Measurements from ENCODE around the gene COL4A2.

DNA sequence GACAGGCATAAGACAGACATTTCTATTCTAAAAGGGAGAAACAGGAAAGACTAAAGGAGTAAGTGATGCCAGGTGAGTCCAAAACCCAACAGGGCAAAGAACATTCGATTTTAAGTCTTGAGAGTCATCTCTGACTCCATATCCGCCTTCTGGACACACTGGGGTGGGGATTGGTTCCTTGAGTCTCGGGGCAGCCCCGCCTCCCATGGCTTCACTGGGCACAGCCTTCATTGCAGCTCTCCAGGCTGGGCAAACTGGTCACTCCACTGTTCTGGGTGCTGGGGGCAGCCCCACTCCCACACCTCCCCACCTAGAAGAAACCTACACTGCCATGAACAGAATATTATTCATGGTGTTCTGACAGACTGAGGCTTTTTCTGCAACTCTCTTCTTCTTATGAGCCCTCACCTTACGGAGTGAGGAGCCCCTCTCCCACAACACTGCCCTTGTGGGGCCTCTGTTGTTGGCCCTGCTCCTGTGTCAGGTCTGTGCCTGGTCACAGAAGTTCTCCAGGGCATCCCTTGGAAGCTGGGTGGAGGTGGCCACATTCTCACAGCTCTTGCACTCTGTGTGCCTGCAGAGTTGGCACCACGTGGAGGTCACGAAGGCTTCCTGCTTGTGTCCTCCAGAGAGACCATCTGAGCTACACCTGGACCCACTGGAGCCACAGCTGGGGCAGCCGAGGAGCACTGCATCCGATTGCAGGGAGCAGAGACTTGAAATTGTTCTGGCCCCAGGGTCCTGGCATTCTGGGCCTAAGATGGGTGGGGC, 95.4 kb downstream of the COL4A2 start:
- TF ChIP-seq, protein P1, sequence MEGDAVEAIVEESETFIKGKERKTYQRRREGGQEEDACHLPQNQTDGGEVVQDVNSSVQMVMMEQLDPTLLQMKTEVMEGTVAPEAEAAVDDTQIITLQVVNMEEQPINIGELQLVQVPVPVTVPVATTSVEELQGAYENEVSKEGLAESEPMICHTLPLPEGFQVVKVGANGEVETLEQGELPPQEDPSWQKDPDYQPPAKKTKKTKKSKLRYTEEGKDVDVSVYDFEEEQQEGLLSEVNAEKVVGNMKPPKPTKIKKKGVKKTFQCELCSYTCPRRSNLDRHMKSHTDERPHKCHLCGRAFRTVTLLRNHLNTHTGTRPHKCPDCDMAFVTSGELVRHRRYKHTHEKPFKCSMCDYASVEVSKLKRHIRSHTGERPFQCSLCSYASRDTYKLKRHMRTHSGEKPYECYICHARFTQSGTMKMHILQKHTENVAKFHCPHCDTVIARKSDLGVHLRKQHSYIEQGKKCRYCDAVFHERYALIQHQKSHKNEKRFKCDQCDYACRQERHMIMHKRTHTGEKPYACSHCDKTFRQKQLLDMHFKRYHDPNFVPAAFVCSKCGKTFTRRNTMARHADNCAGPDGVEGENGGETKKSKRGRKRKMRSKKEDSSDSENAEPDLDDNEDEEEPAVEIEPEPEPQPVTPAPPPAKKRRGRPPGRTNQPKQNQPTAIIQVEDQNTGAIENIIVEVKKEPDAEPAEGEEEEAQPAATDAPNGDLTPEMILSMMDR (IDR thresholded peaks at IDR 0.05; ENCODE audit: low read length), result no peak
- TF ChIP-seq EZH2 (optimal IDR thresholded peaks at IDR 0.05; ENCODE audit: low read depth, low read length), result no peak

Measured in MM.1S (cell line).